ENCODE results near the gene MTFR1L.
A peak's percentile ranks its signal among the peaks of the same experiment; 100 is the strongest.

The MTFR1L gene

DNA sequence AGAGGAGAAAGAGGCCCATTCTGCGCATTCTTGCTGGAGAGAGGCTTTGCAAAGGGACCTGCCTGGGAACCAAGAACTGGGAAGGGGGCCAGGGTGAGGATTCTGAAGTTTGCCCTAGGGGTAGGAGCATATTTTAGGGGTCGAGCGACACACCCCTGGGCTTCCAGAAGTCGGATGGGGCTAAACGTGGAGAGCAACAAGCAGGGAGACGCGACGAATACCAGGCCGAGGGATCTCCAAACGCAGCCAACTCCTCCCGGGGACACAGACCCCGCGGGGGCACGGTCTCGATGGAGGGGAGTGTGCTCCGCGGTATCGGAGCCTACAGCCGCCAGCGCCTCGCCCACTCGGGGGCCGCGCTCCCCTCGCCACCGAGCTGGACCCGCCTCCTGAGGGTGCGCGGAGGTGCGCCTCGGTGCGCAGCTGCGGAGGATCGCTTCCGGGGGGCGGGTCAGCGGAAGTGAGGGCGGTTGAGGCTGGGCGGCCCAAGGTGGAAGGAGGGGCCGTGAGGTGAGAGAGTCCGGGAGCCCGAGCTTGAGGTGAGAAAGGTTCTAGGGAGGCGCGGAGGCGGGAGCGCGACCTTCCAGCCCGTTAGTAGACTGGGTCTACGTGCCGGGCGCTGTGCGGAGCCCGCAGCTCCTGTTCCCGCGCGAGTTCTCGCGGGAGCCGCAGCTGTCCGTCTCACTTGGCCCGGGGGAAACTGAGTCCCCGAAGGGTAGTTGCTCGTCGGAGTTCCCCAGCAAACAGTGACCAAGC is at the start of gene MTFR1L:
Gene MTFR1L, plus strand, starts transcription at position 464 of the 756 bp plus-strand sequence. CDS start 3,151 bp downstream, outside the sequence.
- DNase-seq (ENCODE audit: low read depth in 2 of 2) = peak; percentile 89 to 90

DNA sequence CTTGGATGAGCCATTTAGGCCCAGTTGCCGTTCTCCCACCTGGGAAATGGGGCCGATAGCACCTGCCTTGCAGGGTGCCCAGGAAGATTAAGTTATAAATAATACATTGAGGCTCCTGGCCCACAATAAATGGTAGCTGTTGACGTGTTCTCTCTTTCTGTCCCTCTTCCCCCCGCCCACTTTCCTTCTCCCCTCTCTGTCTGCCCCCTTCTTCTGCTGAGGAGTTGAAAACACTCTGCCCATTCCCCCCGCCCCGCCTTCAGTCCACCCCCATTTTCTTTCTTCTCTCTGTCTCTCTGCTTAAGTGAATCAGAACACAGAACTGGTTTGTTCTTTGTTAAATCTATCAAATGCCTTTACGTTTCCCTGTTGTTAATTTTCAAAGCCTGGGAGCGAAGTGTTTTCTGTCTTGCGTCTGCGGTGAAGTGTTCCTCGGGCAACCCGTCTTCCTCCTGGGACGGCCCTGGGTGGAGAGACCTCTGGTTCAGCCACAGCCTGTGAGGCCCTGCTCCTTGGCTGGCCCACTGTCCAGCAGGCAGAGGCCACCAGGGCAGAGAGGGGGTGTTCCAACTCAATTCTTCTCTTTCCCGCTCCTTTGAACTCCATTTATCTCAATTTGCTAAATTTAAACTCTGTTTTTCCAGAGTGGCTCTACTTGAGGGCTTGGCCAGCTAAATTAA is 49.1 kb upstream of the MTFR1L start:
- DNase-seq (ENCODE audit: low read depth in 2 of 2) = no peak

DNA sequence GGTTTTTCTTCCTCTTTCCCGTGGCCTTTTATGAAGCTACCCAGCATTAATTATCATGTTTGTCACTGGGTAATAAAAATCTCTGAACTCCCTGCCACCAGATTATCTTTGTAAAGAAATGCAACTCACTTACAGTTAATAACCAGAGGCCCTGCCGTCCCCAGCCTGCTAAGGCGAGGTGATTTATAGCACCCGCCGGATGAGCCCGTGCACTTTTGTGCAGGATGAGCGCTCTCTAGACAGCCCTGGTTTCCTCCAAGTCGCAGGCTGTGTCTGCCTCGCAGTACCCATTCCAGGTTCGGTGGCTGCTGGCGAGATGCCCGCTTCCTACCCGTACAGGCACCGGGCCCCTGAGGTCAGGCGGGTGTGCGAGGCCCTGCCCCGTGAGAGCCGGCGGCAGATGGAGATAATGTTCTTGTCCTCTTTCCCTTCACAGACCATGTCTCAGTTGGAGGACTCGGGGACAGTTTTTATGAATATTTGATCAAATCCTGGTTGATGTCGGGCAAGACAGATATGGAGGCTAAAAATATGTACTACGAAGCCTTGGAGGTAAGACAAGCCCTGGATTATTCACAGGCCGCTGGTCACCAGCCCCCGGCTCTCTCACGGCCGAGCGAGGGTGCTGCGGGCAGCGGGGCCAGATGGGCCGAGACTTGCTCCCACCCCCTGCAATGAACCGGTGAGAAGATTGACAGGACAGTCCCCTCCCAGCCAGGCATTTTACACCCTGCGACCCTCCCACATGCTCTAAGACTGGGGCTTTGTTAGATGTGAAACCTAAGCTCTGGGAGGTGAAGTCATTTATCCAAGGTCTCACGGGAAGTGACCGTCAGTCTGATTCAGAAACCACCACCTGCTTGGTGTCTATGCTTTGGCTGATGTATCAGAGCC is 48.3 kb upstream of the MTFR1L start:
- no peak for DNase-seq (ENCODE audit: low read depth in 2 of 2)

- no peak for DNase-seq (ENCODE audit: low read depth in 2 of 2)
Observed at GRCh38 chr1:25772164-25772563, 47.6 kb upstream of the MTFR1L start.

DNA sequence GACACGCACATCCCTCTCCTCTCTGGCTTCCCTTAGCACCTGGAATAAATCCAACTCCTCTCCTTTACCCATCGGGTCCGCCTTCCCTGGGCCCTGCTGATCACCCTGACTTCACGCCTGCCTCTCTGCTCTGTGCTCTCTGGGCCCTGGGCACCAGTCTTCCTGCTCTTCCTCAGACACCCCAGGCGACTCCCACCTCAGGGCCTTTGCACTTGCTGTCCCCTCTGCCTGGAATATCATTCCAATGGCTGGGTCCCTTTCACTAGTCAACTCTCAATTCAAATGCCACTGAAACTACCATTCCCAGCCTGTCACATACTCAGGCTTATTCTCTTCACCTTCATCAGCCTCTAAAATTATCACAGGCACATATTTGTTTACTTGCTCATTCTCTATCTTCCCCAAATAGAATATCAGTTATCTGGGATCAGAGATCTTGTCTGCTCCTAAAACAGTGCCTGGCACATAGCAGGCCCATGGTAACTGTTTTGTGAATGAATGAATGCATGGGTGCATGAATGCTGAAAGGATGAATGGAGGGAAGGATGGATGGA is 47.0 kb upstream of the MTFR1L start:
- DNase-seq (ENCODE audit: low read depth in 2 of 2) = no peak

DNA sequence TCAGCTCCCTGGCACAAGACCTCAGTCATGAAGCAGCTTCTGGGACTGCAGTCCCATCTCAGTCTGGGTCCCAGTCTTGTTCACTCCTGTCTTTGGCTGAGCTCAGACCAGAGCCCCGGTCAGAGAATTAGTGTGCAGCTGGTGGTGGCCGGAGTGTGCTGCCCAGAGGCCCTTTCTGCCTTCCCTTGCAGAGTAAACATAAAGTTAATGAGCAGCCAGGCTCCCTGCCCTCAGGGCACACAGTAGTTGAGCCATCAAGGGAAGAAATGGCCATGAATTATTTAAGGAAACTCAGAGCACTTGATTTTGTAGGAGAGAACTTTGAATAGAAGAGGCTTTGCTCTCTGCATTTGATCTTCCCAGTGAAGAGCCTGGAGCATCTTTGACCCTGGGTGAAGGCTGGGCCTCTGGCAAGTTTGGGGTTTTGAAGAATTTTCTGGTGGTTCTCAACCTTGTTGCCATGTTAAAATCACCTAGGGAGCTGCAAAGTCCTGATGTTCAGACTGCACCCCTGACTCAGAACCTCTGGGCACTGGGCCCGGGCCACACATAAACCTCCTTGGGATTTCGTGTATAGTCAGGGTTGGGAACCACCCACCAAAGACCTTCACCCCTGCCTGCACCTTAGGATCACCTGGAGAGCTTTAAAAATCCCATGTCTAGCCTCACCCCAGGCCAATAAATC is 46.2 kb upstream of the MTFR1L start:
- no peak for DNase-seq (ENCODE audit: low read depth in 2 of 2)

DNA sequence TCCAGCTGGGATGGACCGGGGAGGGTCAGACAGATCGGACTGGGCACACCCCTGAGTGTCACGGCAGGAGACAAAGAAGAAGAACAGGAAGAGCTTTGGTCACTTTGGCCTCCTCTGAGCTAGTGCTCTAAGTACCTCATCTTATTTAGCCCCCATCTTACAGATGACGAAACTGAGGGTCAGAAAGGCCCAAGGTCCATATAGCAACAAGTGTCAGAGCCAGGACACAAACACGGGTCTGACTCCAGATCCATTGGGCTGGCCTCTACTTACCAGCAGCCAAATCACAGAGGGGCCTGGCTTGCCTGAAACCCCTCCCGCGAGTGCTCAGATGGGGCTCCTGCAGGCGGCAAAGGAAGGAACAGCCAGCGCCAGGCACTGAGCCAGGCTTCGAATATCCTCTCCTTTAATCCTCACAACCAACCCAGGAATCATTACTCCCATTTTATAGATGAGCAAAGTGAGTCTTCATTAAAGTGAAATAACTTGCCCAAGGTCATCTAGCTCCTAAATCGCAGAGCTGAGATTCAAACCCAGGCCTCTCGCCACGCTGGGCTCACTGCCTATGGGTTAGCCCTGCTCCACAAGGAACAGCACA is 45.4 kb upstream of the MTFR1L start:
- DNase-seq (ENCODE audit: low read depth in 2 of 2) = no peak

DNA sequence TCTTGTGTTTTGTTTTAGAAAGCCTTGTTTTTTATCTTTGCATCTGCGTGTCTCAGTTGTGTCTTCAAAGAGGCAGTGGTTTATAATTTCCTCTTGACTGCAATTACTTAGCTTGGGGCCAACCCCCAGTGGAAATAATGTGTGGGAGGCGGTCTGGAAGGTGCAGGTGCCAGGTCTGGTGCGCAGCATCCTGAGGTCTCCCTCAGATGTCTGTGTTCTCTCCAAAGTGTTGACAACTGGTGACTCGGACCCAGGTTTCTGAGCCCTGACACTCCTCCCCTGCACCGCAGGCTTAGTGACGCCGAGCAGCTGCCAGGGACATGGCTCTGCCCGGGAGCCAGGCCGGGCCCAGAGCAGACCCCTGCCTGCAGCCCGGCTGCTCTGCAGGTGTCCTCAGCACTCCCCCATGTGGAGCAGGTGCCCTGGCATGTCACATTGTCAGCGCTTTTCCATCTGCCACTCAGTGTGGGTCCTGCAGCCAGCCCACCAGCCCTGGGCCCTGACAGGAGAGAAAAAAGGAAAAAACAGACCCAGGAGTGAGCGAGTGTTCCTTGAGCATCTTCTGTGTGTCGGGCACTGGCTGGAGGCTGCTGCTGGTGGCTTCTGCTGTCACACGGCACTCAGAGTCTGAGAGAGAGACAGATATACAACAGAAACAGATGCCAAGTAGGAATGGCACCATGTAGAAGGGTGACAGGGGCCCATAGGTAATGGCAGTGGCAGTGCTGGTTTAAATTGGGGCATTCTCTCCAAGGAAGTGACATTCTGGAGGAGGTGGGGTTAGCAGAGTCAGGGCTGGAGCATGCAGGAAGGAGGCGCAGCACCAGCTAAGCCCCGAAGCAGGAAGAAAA is 44.6 kb upstream of the MTFR1L start:
- peak; percentile 67 to 86 for DNase-seq (ENCODE audit: low read depth in 2 of 2)

- DNase-seq (ENCODE audit: low read depth in 2 of 2) = no peak
Observed at GRCh38 chr1:25779388-25779787, 40.4 kb upstream of the MTFR1L start.

- no peak for DNase-seq (ENCODE audit: low read depth in 2 of 2)
Observed at GRCh38 chr1:25779894-25780293, 39.9 kb upstream of the MTFR1L start.

DNA sequence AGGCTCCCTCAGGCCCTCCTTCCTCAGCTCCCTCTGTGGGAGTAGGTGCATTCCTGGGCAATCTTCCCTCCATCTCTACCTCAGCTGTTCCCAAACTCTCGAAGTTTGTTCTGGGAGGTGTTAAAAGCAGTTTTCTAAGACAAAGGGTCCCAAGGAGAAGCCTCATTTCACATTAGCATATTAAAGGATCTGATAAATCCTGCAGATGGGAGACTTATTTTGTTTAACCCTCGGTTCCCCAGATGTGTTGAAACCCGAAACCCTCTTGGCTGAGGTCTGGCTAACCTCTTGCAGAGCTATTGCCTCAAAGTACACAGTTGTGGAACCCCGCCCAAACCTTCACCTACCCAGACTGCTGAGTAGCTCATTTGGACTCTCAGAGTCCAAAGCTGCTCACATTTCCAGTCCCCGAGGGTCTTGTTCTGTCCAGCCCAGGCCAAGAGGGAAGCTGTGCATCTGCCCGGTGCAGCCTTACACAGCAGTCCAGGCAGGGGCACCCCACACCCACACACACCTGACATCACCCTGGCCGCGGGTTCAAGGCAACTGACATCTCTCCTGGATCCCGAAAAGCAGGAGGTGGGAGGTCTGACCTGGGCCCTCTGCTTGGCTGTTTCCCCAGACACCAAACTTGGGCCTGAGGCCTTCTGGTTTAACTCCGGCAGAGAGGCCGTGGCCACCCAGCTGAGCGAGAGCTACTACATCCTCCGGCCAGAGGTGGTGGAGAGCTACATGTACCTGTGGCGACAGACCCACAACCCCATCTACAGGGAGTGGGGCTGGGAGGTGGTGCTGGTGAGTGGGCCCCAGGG is 39.2 kb upstream of the MTFR1L start:
- no peak for DNase-seq (ENCODE audit: low read depth in 2 of 2)

DNA sequence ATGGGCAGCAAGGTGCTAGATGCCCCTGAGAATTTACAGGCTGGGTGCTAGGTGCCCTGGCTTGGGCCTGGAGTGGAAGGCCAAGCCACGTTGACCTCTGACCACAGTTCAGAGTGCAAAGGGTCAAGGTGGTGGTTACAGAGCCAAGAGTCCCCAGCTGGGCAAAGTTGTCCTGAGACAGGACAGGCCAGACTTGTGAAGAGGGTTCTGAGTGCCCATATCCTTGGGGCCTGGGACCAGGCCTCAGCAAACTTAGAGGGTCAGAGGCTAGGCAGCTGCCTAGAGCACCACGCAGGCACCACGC is 38.7 kb upstream of the MTFR1L start:
- no peak for DNase-seq (ENCODE audit: low read depth in 2 of 2)

DNA sequence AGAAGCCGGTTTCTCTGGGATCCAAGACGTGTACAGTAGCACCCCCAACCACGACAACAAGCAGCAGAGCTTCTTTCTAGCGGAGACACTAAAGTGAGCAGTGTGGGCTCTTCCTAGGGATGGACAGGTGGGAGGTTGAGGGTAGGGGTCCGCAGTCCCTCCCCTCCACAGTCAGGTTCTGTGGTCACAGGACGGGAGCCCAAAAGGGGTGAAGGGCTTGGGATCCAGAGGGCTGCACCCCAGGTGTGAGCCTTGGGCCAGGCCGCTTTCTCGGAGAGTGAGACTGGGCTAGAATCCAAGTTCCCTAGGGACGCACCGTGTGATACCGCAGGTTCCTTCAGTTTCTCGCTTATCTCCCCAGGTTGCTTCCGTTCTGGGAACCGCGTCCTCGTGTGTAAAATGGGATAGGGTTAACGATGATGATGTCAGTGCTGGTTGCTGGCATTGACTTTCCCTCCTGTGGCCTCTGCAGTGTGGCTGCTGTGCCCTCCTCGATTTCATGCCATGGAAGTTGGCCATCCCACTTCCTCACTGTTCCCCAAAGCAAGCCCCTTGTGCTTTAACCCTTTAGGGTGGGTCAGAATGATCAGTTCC is 37.0 kb upstream of the MTFR1L start:
- no peak for DNase-seq (ENCODE audit: low read depth in 2 of 2)

DNA sequence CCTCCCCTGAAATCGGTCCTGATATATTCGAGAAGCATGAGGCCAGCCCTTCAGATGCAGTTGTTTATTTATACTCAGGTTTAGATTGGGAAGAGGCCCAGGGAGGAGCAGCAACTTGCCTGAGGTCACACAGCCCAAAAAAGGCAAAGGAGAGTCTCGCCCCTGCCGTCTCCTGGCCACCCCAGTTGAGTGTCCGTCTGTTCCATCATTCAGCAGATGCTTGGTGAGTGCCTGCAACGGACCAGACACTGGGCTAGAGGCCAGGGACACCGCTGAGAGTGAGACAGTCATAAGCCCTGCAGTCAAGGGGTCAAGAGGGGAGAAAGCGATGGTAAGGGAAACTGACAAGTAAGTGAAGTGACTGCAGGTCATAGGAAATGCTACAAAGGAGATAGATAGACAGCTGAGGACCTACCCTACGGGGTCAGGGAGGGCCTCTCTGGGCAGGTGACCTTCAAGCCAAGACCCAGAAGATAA is 35.1 kb upstream of the MTFR1L start:
- DNase-seq (ENCODE audit: low read depth in 2 of 2) = no peak

DNA sequence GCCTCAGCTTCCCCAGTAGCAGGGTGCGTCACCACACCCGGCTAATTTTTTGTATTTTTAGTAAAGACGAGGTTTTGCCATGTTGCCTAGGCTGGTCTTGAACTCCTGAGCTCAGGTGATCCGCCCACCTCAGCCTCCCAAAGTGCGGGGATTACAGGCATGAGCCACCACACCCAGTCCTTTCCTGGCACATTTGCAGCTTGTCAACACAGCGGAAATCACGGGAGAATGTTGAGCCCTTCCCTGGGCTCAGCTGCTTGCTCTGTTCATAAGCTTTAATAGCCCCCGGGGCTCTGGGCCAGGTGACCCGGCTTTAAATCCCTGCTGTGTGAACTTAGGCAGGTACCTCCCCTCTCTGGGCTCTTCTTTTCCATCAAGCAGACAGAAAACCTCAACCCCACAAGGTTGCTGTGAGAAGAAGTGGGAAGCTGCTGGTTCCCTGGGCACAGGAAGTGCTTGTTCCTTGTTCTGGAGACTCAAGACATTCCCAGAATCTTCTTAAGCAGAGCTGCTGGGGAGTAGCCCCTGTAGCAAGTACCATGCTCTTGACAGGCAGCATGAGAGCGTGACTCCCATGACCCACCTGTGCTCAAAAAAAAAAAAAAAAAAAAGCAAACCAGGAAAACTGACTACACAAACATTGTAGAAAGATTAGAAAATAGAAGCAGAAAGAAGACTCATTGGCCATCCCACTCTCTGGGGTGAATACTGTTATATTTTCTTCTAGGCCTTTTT is 34.3 kb upstream of the MTFR1L start:
- DNase-seq (ENCODE audit: low read depth in 2 of 2) = no peak

- DNase-seq (ENCODE audit: low read depth in 2 of 2) = no peak
Observed at GRCh38 chr1:25786887-25787759, 32.6 kb upstream of the MTFR1L start.

GRCh38 chr1:25787760-25788166 is 32.0 kb upstream of the MTFR1L start:
- DNase-seq (ENCODE audit: low read depth in 2 of 2) = no peak

All from stimulated activated CD8-positive, alpha-beta memory T cell treated with anti-CD3 and anti-CD28 coated beads, Interleukin-15, amount 100 ng/mL, for 4 hours (primary cell).